ENCODE data around the gene DOLPP1. TPM values are rescaled to one million over a fixed set of nuclear protein-coding genes. Genes with fewer than 3 reads are reported as not detected.

DOLPP1 gene
- polyA plus RNA-seq, 1 donor from 2014 or later: 31.5 TPM

GRCh38 chr9:129076640-129077037, 4.3 kb upstream of the DOLPP1 start:
- no peak overlapping the region for H2AFZ ChIP-seq (ENCODE audit: low read depth, low read length)
- no peaks in the 10 kb centered on the region for H3K27me3 ChIP-seq (ENCODE audit: insufficient read depth, low read depth, low read length)
- H3K4me3 ChIP-seq (ENCODE audit: low read length): no peak overlapping the region
- H3K27ac ChIP-seq (ENCODE audit: low read length): no peak overlapping the region
- no peak overlapping the region for H3K9ac ChIP-seq (ENCODE audit: low read length)
- no peaks in the 10 kb centered on the region for H3K9me3 ChIP-seq (ENCODE audit: low read length)
- H3K36me3 ChIP-seq (ENCODE audit: insufficient read depth, low read length): no peaks in the 10 kb centered on the region
- H3F3A ChIP-seq (ENCODE audit: insufficient read depth, low read length, poor library complexity, severe bottlenecking): no peaks in the 10 kb centered on the region
- peaks cover 4% of the 10 kb centered on the region for H3K79me2 ChIP-seq (replicated peaks; ENCODE audit: insufficient read depth, low read length)
- no peaks in the 10 kb centered on the region for H3K9me2 ChIP-seq (ENCODE audit: insufficient read depth, low read length)
- H4K20me1 ChIP-seq (ENCODE audit: insufficient read depth): no peaks in the 10 kb centered on the region
- no peak overlapping the region for H3K4me2 ChIP-seq (ENCODE audit: low read length)
- TF ChIP-seq SMC3 (conservative IDR thresholded peaks at IDR 0.05; ENCODE audit: poor library complexity) (no peak), TAF1 (IDR thresholded peaks at IDR 0.05; ENCODE audit: low read depth) (no peak), MXI1 (conservative IDR thresholded peaks at IDR 0.05; ENCODE audit: poor library complexity, severe bottlenecking) (no peak), EZH2 (IDR thresholded peaks at IDR 0.05; ENCODE audit: borderline replicate concordance, insufficient read depth, low read length, poor library complexity, severe bottlenecking) (no peak), RAD21 (conservative IDR thresholded peaks at IDR 0.05) (no peak), POLR2AphosphoS5 (IDR thresholded peaks at IDR 0.05) (no peak), EP300 (conservative IDR thresholded peaks at IDR 0.05; ENCODE audit: poor library complexity, severe bottlenecking) (no peak)
- TF ChIP-seq, protein P1, sequence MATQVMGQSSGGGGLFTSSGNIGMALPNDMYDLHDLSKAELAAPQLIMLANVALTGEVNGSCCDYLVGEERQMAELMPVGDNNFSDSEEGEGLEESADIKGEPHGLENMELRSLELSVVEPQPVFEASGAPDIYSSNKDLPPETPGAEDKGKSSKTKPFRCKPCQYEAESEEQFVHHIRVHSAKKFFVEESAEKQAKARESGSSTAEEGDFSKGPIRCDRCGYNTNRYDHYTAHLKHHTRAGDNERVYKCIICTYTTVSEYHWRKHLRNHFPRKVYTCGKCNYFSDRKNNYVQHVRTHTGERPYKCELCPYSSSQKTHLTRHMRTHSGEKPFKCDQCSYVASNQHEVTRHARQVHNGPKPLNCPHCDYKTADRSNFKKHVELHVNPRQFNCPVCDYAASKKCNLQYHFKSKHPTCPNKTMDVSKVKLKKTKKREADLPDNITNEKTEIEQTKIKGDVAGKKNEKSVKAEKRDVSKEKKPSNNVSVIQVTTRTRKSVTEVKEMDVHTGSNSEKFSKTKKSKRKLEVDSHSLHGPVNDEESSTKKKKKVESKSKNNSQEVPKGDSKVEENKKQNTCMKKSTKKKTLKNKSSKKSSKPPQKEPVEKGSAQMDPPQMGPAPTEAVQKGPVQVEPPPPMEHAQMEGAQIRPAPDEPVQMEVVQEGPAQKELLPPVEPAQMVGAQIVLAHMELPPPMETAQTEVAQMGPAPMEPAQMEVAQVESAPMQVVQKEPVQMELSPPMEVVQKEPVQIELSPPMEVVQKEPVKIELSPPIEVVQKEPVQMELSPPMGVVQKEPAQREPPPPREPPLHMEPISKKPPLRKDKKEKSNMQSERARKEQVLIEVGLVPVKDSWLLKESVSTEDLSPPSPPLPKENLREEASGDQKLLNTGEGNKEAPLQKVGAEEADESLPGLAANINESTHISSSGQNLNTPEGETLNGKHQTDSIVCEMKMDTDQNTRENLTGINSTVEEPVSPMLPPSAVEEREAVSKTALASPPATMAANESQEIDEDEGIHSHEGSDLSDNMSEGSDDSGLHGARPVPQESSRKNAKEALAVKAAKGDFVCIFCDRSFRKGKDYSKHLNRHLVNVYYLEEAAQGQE (IDR thresholded peaks at IDR 0.05; ENCODE audit: borderline replicate concordance): no peak
- TF ChIP-seq, protein P2, sequence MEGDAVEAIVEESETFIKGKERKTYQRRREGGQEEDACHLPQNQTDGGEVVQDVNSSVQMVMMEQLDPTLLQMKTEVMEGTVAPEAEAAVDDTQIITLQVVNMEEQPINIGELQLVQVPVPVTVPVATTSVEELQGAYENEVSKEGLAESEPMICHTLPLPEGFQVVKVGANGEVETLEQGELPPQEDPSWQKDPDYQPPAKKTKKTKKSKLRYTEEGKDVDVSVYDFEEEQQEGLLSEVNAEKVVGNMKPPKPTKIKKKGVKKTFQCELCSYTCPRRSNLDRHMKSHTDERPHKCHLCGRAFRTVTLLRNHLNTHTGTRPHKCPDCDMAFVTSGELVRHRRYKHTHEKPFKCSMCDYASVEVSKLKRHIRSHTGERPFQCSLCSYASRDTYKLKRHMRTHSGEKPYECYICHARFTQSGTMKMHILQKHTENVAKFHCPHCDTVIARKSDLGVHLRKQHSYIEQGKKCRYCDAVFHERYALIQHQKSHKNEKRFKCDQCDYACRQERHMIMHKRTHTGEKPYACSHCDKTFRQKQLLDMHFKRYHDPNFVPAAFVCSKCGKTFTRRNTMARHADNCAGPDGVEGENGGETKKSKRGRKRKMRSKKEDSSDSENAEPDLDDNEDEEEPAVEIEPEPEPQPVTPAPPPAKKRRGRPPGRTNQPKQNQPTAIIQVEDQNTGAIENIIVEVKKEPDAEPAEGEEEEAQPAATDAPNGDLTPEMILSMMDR (IDR thresholded peaks at IDR 0.05; ENCODE audit: poor library complexity, severe bottlenecking): no peak

- H3K9ac ChIP-seq (ENCODE audit: low read length): no peak overlapping the region
- H3K36me3 ChIP-seq (ENCODE audit: insufficient read depth, low read length): no peaks in the 10 kb centered on the region
- no peaks in the 10 kb centered on the region for H4K20me1 ChIP-seq (ENCODE audit: insufficient read depth)
- H3K27ac ChIP-seq (ENCODE audit: low read length): no peak overlapping the region
- H3F3A ChIP-seq (ENCODE audit: insufficient read depth, low read length, poor library complexity, severe bottlenecking): no peaks in the 10 kb centered on the region
- no peak overlapping the region for H3K4me2 ChIP-seq (ENCODE audit: low read length)
- H3K27me3 ChIP-seq (ENCODE audit: insufficient read depth, low read depth, low read length): no peaks in the 10 kb centered on the region
- TF ChIP-seq MXI1 (conservative IDR thresholded peaks at IDR 0.05; ENCODE audit: poor library complexity, severe bottlenecking): no peak
- TF ChIP-seq, protein P2 (IDR thresholded peaks at IDR 0.05; ENCODE audit: poor library complexity, severe bottlenecking): no peak
- no peak for TF ChIP-seq EZH2 (IDR thresholded peaks at IDR 0.05; ENCODE audit: borderline replicate concordance, insufficient read depth, low read length, poor library complexity, severe bottlenecking)
- TF ChIP-seq, protein P1 (IDR thresholded peaks at IDR 0.05; ENCODE audit: borderline replicate concordance): no peak
- TF ChIP-seq TAF1 (IDR thresholded peaks at IDR 0.05; ENCODE audit: low read depth): no peak
- TF ChIP-seq RAD21 (conservative IDR thresholded peaks at IDR 0.05): no peak
- no peak for TF ChIP-seq POLR2AphosphoS5 (IDR thresholded peaks at IDR 0.05)
- TF ChIP-seq EP300 (conservative IDR thresholded peaks at IDR 0.05; ENCODE audit: poor library complexity, severe bottlenecking): no peak
- no peak for TF ChIP-seq SMC3 (conservative IDR thresholded peaks at IDR 0.05; ENCODE audit: poor library complexity)
- no peak overlapping the region for H3K4me3 ChIP-seq (ENCODE audit: low read length)
- no peaks in the 10 kb centered on the region for H3K9me3 ChIP-seq (ENCODE audit: low read length)
- peaks cover 10% of the 10 kb centered on the region for H3K79me2 ChIP-seq (replicated peaks; ENCODE audit: insufficient read depth, low read length)
- no peak overlapping the region for H2AFZ ChIP-seq (ENCODE audit: low read depth, low read length)
- no peaks in the 10 kb centered on the region for H3K9me2 ChIP-seq (ENCODE audit: insufficient read depth, low read length)
These were observed 3.7 kb upstream of the DOLPP1 start for GRCh38 chr9:129077236-129077635.
